GM11168 (cell line): Measurements from ENCODE around the gene PTPRT.

ENCODE experiments used
- in situ Hi-C: fragments of 300-500 bp; cut with MboI; formaldehyde crosslinking; loops from one replicate; pipeline ENCODE4 v1.12.0; 2022; ENCODE audit warnings: low sequenced_read_pairs; ENCODE audit not compliant: unreplicated experiment

PTPRT gene

GRCh38 chr20:42686057-42686456 lies 503.6 kb downstream of the PTPRT start:
- in situ Hi-C loops, result no loop called here

GRCh38 chr20:42678895-42679294 lies 510.8 kb downstream of the PTPRT start:
- in situ Hi-C loops, result no loop called here

GRCh38 chr20:42656130-42656529 lies 533.6 kb downstream of the PTPRT start:
- in situ Hi-C loops, result no loop called here

- in situ Hi-C loops, result no loop called here
These were observed 537.4 kb downstream of the PTPRT start for GRCh38 chr20:42652266-42652665.

GRCh38 chr20:42650191-42650746 lies 539.4 kb downstream of the PTPRT start:
- in situ Hi-C loops, result no loop called here

- in situ Hi-C loops, result no loop called here
These were observed 540.0 kb downstream of the PTPRT start for GRCh38 chr20:42649748-42650147.

GRCh38 chr20:42646250-42646649 lies 543.5 kb downstream of the PTPRT start:
- in situ Hi-C loops, result no loop called here

- in situ Hi-C loops, result no loop called here
These were observed 547.8 kb downstream of the PTPRT start for GRCh38 chr20:42641886-42642285.

GRCh38 chr20:42639140-42639539 lies 550.6 kb downstream of the PTPRT start:
- in situ Hi-C loops, result no loop called here

- in situ Hi-C loops, result no loop called here
These were observed 553.9 kb downstream of the PTPRT start for GRCh38 chr20:42635699-42636411.

GRCh38 chr20:42634156-42634555 lies 555.5 kb downstream of the PTPRT start:
- in situ Hi-C loops, result no loop called here

GRCh38 chr20:42628683-42629082 lies 561.0 kb downstream of the PTPRT start:
- in situ Hi-C loops, result no loop called here

- in situ Hi-C loops, result no loop called here
These were observed 576.6 kb downstream of the PTPRT start for GRCh38 chr20:42613076-42613475.

GRCh38 chr20:42611889-42612837 lies 577.5 kb downstream of the PTPRT start:
- in situ Hi-C loops, result no loop called here

GRCh38 chr20:42611423-42611822 lies 578.3 kb downstream of the PTPRT start:
- in situ Hi-C loops, result no loop called here

GRCh38 chr20:42610070-42610469 lies 579.6 kb downstream of the PTPRT start:
- in situ Hi-C loops, result no loop called here

- in situ Hi-C loops, result no loop called here
These were observed 580.1 kb downstream of the PTPRT start for GRCh38 chr20:42609618-42610017.

GRCh38 chr20:42604998-42605956 lies 584.4 kb downstream of the PTPRT start:
- in situ Hi-C loops, result no loop called here

- in situ Hi-C loops, result no loop called here
These were observed 586.1 kb downstream of the PTPRT start for GRCh38 chr20:42603655-42604054.

- in situ Hi-C loops, result no loop called here
These were observed 591.1 kb downstream of the PTPRT start for GRCh38 chr20:42598581-42598980.
